Gastroesophageal sphincter (tissue), 4 donors: ENCODE results near the gene ABCC6. TPM values are rescaled to one million over a fixed set of nuclear protein-coding genes. Genes with fewer than 3 reads are reported as not detected.
A peak's percentile ranks its signal among the peaks of the same experiment; 100 is the strongest.
"Not testable (repeated sequence)": the region's sequence is repeated elsewhere in the genome, so short reads cannot be mapped to it uniquely, and the experiment has no call there.

ENCODE experiments used
- ATAC-seq: fragments of 150-250 bp; one replicate; pipeline ENCODE4 v1.9.1; 2016; ENCODE audit warnings: mild to moderate bottlenecking, moderate library complexity
- H3K27ac ChIP-seq, 4 donors: fragments of 200-600 bp; sonication (generic) in 3 of 4; 1 replicate in 3 of 4; 2 replicates in 1 of 4; pipeline ENCODE4 v1.5.1; 2016 to 2019
- H3K27me3 ChIP-seq: fragments of 200-600 bp; sonication (generic); one replicate; pipeline ENCODE4 v1.5.1; 2019
- H3K36me3 ChIP-seq, 2 donors: fragments of 200-600 bp; sonication (generic); one replicate each; pipeline ENCODE4 v1.5.1; 2019; ENCODE audit warnings: control low read depth in 1 of 2
- H3K4me1 ChIP-seq, 3 donors: fragments of 200-600 bp; sonication (generic); 1 replicate in 2 of 3; 2 replicates in 1 of 3; pipeline ENCODE4 v1.5.1; 2016 to 2019; ENCODE audit warnings: control low read depth in 2 of 3
- H3K4me3 ChIP-seq, 2 donors: fragments of 200-600 bp; sonication (generic); one replicate each; pipeline ENCODE4 v1.5.1; 2019; ENCODE audit warnings: mild to moderate bottlenecking in 1 of 2, moderate library complexity in 1 of 2
- H3K9me3 ChIP-seq, 3 donors: fragments of 200-600 bp; sonication (generic); one replicate each; pipeline ENCODE4 v1.5.1; 2017 to 2019; ENCODE audit warnings: control low read depth in 2 of 3
- CTCF ChIP-seq, 4 experiments: fragments of 200-600 bp in 2 of 4; fragments of 450-650 bp in 2 of 4; sonication (generic) in 1 of 4; IDR thresholded peaks; one replicate each; pipeline ENCODE4 v1.5.1; 2017 to 2019; ENCODE audit warnings: antibody characterized with exemption in 4 of 4, mild to moderate bottlenecking in 2 of 4, moderate library complexity in 2 of 4
- EP300 ChIP-seq: sonication (generic); formaldehyde crosslinking; IDR thresholded peaks from one replicate; pipeline ENCODE4 v1.6.1; 2017; ENCODE audit warnings: antibody characterized with exemption, mild to moderate bottlenecking
- POLR2A ChIP-seq, 2 donors: fragments of 450-650 bp; IDR thresholded peaks; one replicate each; pipeline ENCODE4 v1.6.1; 2017; ENCODE audit warnings: antibody characterized with exemption in 2 of 2, mild to moderate bottlenecking in 2 of 2, moderate library complexity in 1 of 2
- POLR2AphosphoS5 ChIP-seq: sonication (generic); formaldehyde crosslinking; IDR thresholded peaks from one replicate; pipeline ENCODE4 v1.6.1; 2017; ENCODE audit warnings: antibody characterized with exemption
- WGBS, 2 donors: methylation state at CpG; one replicate each; pipeline ENCODE4 v1.1.5; 2018; ENCODE audit warnings: low coverage in 1 of 2; 5-methylcytosine and 5-hydroxymethylcytosine counted together
- total RNA-seq, 4 donors: library from RNA; depleted of rRNA; stranded (reverse); fragments of >200 nt; gene quantifications; one replicate each; pipeline ENCODE4 v1.1.0, GENCODE V29; 2016

The ABCC6 gene
- total RNA-seq, 4 donors from 2014 or later, result 0.93 to 1.0 (median 0.94) TPM

- no peak for TF ChIP-seq POLR2A (IDR thresholded peaks at IDR 0.05)
- no peak for TF ChIP-seq POLR2AphosphoS5
- no peak for TF ChIP-seq EP300
- no peak overlapping the region for H3K27ac ChIP-seq
- H3K4me3 ChIP-seq, result no peak overlapping the region
- WGBS, 2 donors, result 13 to 78% methylated on average over 1 to 4 of the region's 18 CpGs
- peaks cover 6 to 29% (median 14%) of the 10 kb centered on the region in 3 donors for H3K4me1 ChIP-seq
- no peaks in the 10 kb centered on the region for H3K27me3 ChIP-seq
- H3K9me3 ChIP-seq, result peaks cover 0 to 9% (median 0%) of the 10 kb centered on the region in 3 donors
- ATAC-seq, result no peak
- no peaks in the 10 kb centered on the region for H3K36me3 ChIP-seq
These were observed 68.9 kb downstream of the ABCC6 start for GRCh38 chr16:16154281-16154951.

GRCh38 chr16:16153000-16153399, 70.3 kb downstream of the ABCC6 start:
- H3K4me3 ChIP-seq, ATAC-seq, H3K27ac ChIP-seq, H3K36me3 ChIP-seq, H3K9me3 ChIP-seq, H3K27me3 ChIP-seq: not testable (repeated sequence)
- WGBS, 2 donors, result 84 to 89% methylated on average over 5 to 6 of the region's 12 CpGs
- peaks cover 6 to 43% (median 14%) of the 10 kb centered on the region in 3 donors for H3K4me1 ChIP-seq

- no peak overlapping the region for H3K4me3 ChIP-seq
- H3K9me3 ChIP-seq, result no peaks in the 10 kb centered on the region
- peaks cover 6 to 60% (median 17%) of the 10 kb centered on the region in 3 donors for H3K4me1 ChIP-seq
- peak overlapping the region in 3 of 4 donors; percentile 64 to 84 (median 82) for H3K27ac ChIP-seq
- no peak for ATAC-seq
- no peak for TF ChIP-seq CTCF (IDR thresholded peaks at IDR 0.05)
- TF ChIP-seq EP300, result no peak
- no peak for TF ChIP-seq POLR2A (IDR thresholded peaks at IDR 0.05)
- TF ChIP-seq POLR2AphosphoS5, result no peak
- H3K27me3 ChIP-seq, result no peaks in the 10 kb centered on the region
- WGBS, 2 donors, result 38 to 51% methylated on average over 4 to 7 of the region's 8 CpGs
- peaks cover 0 to 3% of the 10 kb centered on the region in 2 donors for H3K36me3 ChIP-seq
These were observed 72.0 kb downstream of the ABCC6 start for GRCh38 chr16:16151315-16151714.

- peaks cover 0 to 8% of the 10 kb centered on the region in 2 donors for H3K36me3 ChIP-seq
- peak overlapping the region; percentile 35 to 88 (median 83) for H3K27ac ChIP-seq
- WGBS, 2 donors, result 73% methylated on average over 4 of the region's 4 CpGs; no CpG with 5 or more reads in 1 of the 2 donors
- H3K4me1 ChIP-seq, result peaks cover 6 to 65% (median 17%) of the 10 kb centered on the region in 3 donors
- no peak for ATAC-seq
- H3K27me3 ChIP-seq, result no peaks in the 10 kb centered on the region
- TF ChIP-seq POLR2A (IDR thresholded peaks at IDR 0.05) (no peak), EP300 (no peak), POLR2AphosphoS5 (no peak), CTCF (IDR thresholded peaks at IDR 0.05) (no peak)
- H3K4me3 ChIP-seq, result no peak overlapping the region
- H3K9me3 ChIP-seq, result no peaks in the 10 kb centered on the region
These were observed 72.5 kb downstream of the ABCC6 start for GRCh38 chr16:16150878-16151152.

GRCh38 chr16:16150117-16150877, 73.0 kb downstream of the ABCC6 start:
- peaks cover 0 to 13% of the 10 kb centered on the region in 2 donors for H3K36me3 ChIP-seq
- peak overlapping the region; percentile 56 to 88 (median 83) for H3K27ac ChIP-seq
- TF ChIP-seq POLR2AphosphoS5 (peak; percentile 74), CTCF (IDR thresholded peaks at IDR 0.05) (no peak)
- ATAC-seq, result peak; percentile 89
- H3K27me3 ChIP-seq, result no peaks in the 10 kb centered on the region
- H3K9me3 ChIP-seq, result no peaks in the 10 kb centered on the region
- H3K4me1 ChIP-seq, result peaks cover 6 to 70% (median 17%) of the 10 kb centered on the region in 3 donors
- WGBS, 2 donors, result 0 to 66% methylated on average over 1 to 8 of the region's 28 CpGs
- no peak overlapping the region for H3K4me3 ChIP-seq

GRCh38 chr16:16149710-16150116, 73.6 kb downstream of the ABCC6 start:
- H3K27me3 ChIP-seq, result no peaks in the 10 kb centered on the region
- TF ChIP-seq CTCF (IDR thresholded peaks at IDR 0.05) (no peak), EP300 (no peak), POLR2A (IDR thresholded peaks at IDR 0.05) (no peak), POLR2AphosphoS5 (no peak)
- H3K4me3 ChIP-seq, result no peak overlapping the region
- peaks cover 0 to 19% of the 10 kb centered on the region in 2 donors for H3K36me3 ChIP-seq
- no peaks in the 10 kb centered on the region for H3K9me3 ChIP-seq
- H3K4me1 ChIP-seq, result peaks cover 6 to 70% (median 17%) of the 10 kb centered on the region in 3 donors
- peak overlapping the region; percentile 56 to 88 (median 83) for H3K27ac ChIP-seq
- peak; percentile 3 for ATAC-seq
- WGBS, 2 donors, result 80 to 88% methylated on average over 1 to 6 of the region's 10 CpGs
